Colonic mucosa (tissue), 4 donors: ENCODE measurements around the gene KCTD3. TPM values are rescaled to one million over a fixed set of nuclear protein-coding genes. Genes with fewer than 3 reads are reported as not detected.

Experiments used
- DNase-seq: peaks from one replicate; pipeline ENCODE4 v3.0.0-alpha.2; 2020
- H3K27ac ChIP-seq: fragments of 200-600 bp; one replicate; pipeline ENCODE4 v1.8.0; 2021
- H3K27me3 ChIP-seq: fragments of 200-600 bp; one replicate; pipeline ENCODE4 v1.8.0; 2021
- H3K36me3 ChIP-seq: fragments of 200-600 bp; one replicate; pipeline ENCODE4 v1.8.0; 2021
- H3K4me1 ChIP-seq: fragments of 200-600 bp; one replicate; pipeline ENCODE4 v1.8.0; 2021; ENCODE audit warnings: mild to moderate bottlenecking
- H3K4me3 ChIP-seq: fragments of 200-600 bp; one replicate; pipeline ENCODE4 v1.8.0; 2021
- H3K9ac ChIP-seq, 2 donors: one replicate each; pipeline ENCODE4 v1.7.0; 2013; ENCODE audit warnings: control low read depth in 2 of 2, low read depth in 2 of 2, low read length in 2 of 2
- H3K9me3 ChIP-seq: fragments of 200-600 bp; one replicate; pipeline ENCODE4 v1.8.0; 2021
- intact Hi-C: fragments of 100-400 bp; cut with DNase I; formaldehyde crosslinking; loops from one replicate; pipeline ENCODE4 v1.14.1; 2022
- total RNA-seq, 2 donors: library from RNA; stranded (reverse); fragmentation: NEBNext Ultra II Directional in 1 of 2; extraction: Animal tissue kit (Norgen Biotek cat#: 25700) in 1 of 2; gene quantifications; one replicate each; pipeline ENCODE4 v1.2.1, GENCODE V29; 2021
- TF ChIP-seq, protein P1 (sequence below): fragments of 200-600 bp; IDR thresholded peaks from one replicate; pipeline ENCODE4 v1.8.0; 2022; ENCODE audit warnings: antibody characterized with exemption, mild to moderate bottlenecking
- donor health status: healthy.
- donor health status: DM: no; HTN: no; CAD: no.
- donor health status: DM: no; HTN: no; CAD: no.

The KCTD3 gene
- total RNA-seq, 2 donors from 2014 or later = 33.6 to 50.9 TPM

DNA sequence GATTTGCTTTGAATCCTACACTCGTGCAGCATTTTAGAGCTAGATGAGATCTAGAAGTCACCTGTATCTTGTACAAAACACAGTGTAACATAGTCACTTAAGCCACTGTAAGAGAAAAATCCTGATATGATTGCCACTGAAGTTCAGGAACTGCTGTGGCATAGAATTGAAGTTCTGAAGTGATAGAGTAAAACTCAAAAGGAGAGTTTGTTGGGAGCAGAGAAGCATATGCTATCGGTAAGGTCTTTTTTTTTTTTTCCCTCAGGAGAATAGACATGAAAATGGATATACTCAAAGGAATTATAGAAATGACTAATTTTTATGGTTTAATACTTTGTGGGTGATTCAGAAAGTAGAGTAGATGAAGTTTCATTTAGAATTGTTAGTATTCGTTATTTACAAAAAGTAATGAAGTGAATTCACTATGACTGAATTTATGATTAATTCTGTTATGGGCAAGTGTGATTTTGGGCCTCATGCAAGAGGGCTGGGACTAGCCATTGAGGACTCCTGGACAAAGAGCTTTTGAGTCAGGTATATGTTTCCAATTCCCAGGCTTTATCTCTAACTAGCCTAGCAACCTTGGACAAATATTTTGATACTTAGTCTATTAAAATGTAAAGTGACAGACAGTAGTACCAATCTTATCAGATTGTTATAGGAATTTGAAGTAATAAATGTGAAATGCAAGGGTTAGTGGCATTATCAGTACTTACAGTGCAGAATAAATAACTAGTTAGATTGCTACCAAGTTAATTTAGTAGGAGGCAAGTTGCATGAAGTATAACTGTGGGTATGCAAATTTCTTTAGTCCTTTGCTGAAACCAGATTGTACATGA, 3.1 kb downstream of the KCTD3 start:
- H3K36me3 ChIP-seq = no peaks in the 10 kb centered on the region
- no peak overlapping the region for H3K9ac ChIP-seq
- no peak for DNase-seq
- H3K27me3 ChIP-seq = no peaks in the 10 kb centered on the region
- intact Hi-C loops = no loop called here
- peaks cover 4% of the 10 kb centered on the region for H3K4me1 ChIP-seq
- no peak overlapping the region for H3K27ac ChIP-seq
- no peaks in the 10 kb centered on the region for H3K9me3 ChIP-seq
- no peak overlapping the region for H3K4me3 ChIP-seq
- TF ChIP-seq, protein P1, sequence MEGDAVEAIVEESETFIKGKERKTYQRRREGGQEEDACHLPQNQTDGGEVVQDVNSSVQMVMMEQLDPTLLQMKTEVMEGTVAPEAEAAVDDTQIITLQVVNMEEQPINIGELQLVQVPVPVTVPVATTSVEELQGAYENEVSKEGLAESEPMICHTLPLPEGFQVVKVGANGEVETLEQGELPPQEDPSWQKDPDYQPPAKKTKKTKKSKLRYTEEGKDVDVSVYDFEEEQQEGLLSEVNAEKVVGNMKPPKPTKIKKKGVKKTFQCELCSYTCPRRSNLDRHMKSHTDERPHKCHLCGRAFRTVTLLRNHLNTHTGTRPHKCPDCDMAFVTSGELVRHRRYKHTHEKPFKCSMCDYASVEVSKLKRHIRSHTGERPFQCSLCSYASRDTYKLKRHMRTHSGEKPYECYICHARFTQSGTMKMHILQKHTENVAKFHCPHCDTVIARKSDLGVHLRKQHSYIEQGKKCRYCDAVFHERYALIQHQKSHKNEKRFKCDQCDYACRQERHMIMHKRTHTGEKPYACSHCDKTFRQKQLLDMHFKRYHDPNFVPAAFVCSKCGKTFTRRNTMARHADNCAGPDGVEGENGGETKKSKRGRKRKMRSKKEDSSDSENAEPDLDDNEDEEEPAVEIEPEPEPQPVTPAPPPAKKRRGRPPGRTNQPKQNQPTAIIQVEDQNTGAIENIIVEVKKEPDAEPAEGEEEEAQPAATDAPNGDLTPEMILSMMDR = no peak

DNA sequence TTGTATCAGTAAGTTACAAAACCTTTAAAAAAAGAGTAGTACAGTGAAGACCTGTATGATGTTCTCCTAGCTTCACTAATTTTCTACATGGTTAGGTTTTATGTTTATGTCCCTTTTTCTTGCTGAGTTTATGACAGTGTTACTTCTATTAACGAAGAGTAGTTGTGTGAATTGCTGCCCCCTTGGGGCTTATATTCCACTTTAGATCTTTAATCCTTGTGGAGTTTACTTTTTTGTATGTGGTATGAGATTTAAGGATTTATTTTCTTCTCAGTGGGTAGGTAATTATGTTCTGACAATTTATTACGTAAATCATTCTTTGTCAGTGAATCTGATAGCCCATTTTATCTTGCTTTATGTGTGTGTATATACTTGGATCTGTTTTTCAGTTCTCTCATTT, 14.8 kb downstream of the KCTD3 start:
- intact Hi-C loops = no loop called here
- H3K36me3 ChIP-seq = no peaks in the 10 kb centered on the region
- H3K9me3 ChIP-seq = no peaks in the 10 kb centered on the region
- no peak overlapping the region for H3K4me3 ChIP-seq
- H3K4me1 ChIP-seq = no peaks in the 10 kb centered on the region
- TF ChIP-seq, protein P1 = no peak
- no peak overlapping the region for H3K27ac ChIP-seq
- no peak overlapping the region for H3K9ac ChIP-seq
- no peaks in the 10 kb centered on the region for H3K27me3 ChIP-seq
- no peak for DNase-seq

DNA sequence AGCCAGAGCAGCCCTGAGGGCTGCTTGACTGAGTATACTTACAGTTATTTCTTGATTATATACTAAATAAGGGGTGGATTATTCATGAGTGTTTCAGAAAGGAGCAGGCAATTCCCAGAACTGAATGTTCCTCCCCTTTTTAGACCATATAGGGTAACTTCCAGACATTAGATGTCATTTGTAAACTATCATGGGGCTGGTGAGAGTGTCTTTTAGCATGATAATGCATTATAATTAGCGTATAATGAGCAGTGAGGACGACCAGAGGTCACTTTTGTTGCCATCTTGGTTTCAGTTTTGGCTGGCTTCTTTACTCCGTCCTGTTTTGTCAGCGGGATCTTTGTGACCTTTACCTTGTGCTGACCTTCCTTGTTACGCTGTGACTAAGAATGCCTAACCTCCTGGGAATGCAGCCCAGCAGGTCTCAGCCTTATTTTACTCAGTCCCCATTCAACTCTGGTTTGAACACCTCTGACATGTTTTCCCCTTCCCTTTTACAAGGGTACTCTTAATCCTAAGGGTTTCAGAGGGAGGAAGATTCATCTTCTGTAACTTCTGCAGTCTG, 16.2 kb downstream of the KCTD3 start:
- intact Hi-C loops = no loop called here
- no peak overlapping the region for H3K4me3 ChIP-seq
- H3K9me3 ChIP-seq = no peaks in the 10 kb centered on the region
- no peaks in the 10 kb centered on the region for H3K4me1 ChIP-seq
- TF ChIP-seq, protein P1 = no peak
- no peak overlapping the region for H3K9ac ChIP-seq
- no peak overlapping the region for H3K27ac ChIP-seq
- no peaks in the 10 kb centered on the region for H3K36me3 ChIP-seq
- H3K27me3 ChIP-seq = no peaks in the 10 kb centered on the region
- no peak for DNase-seq

- no peaks in the 10 kb centered on the region for H3K9me3 ChIP-seq
- no peak overlapping the region for H3K4me3 ChIP-seq
- no peak overlapping the region for H3K27ac ChIP-seq
- H3K36me3 ChIP-seq = no peaks in the 10 kb centered on the region
- no peaks in the 10 kb centered on the region for H3K4me1 ChIP-seq
- H3K27me3 ChIP-seq = no peaks in the 10 kb centered on the region
- DNase-seq = no peak
- TF ChIP-seq, protein P1 = no peak
- intact Hi-C loops = no loop called here
- no peak overlapping the region for H3K9ac ChIP-seq
Observed at GRCh38 chr1:215584389-215584788, 17.3 kb downstream of the KCTD3 start.

DNA sequence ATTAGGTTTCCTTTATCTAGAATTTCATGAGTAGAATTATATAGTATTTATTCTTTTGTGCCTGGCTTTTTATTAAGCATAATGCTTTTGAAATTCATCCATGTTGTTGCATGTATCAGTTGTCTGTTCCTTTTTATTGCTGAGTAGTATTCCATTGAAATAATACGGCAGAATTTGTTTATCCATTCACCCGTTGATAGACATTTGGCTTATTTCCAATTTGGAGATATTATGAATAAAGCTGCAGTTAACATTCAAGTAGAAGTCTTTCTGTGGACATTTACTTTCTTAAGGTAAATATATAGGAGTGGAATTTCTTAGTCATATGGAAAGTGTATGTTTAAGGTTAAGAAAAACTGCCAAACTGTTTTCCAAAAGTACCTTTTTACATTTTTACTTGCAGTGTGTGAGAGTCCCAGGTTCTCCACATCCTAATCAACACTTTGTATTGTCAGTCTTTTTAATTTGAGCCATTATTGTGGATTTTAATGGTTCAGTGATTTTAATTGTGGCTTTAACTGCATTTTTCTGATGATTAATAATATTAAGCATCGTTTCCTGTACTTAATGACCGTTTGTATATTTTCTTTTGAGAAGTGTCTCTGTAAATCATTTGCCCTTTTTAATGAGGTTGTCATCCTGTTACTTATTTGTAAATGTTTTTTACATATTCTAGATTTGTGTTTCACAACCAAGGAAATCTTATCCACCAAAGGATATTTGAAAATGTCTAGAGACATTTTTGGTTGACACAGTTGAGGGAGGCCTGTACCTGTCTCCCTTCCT, 22.7 kb downstream of the KCTD3 start:
- DNase-seq = no peak
- no peaks in the 10 kb centered on the region for H3K9me3 ChIP-seq
- no peaks in the 10 kb centered on the region for H3K36me3 ChIP-seq
- no peak overlapping the region for H3K4me3 ChIP-seq
- intact Hi-C loops = no loop called here
- H3K27me3 ChIP-seq = no peaks in the 10 kb centered on the region
- H3K27ac ChIP-seq = no peak overlapping the region
- H3K9ac ChIP-seq = no peak overlapping the region
- H3K4me1 ChIP-seq = no peaks in the 10 kb centered on the region
- TF ChIP-seq, protein P1 = no peak
